ENCODE data around the gene PLPP4.

Gene PLPP4

DNA sequence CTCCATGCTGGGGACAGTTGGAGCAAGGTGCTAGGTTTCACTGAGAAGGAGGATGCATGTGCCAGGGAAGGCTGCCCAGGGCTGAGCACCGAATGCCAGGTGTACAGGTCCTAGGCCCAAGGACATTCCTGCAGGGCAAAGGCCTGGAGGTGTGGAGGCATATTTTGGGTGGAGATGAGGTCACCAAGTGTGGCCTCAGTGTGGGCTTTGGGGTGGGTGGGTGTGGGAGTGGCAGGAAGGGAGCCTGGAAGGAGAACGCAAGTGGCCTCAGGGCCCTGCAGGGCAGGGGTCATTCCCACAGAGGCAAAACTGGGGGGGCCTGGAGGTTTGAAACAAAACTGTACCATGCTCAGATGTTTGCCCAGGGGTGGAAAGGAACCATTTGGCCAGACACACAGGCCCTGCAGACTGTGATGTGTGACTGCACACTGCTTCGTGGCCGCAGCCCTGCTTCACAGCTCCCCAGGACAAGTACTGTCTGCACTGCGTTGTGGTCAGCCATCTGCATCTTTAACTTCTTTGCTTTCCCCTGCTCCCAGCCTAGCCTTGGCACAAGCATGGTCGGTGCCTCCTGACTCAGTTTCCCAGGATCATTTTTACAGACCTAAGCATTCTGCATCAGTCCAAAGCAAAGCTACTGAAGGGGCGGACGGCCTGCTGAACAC lies 5.1 kb downstream of the PLPP4 start:
- TF ChIP-seq, protein P1, sequence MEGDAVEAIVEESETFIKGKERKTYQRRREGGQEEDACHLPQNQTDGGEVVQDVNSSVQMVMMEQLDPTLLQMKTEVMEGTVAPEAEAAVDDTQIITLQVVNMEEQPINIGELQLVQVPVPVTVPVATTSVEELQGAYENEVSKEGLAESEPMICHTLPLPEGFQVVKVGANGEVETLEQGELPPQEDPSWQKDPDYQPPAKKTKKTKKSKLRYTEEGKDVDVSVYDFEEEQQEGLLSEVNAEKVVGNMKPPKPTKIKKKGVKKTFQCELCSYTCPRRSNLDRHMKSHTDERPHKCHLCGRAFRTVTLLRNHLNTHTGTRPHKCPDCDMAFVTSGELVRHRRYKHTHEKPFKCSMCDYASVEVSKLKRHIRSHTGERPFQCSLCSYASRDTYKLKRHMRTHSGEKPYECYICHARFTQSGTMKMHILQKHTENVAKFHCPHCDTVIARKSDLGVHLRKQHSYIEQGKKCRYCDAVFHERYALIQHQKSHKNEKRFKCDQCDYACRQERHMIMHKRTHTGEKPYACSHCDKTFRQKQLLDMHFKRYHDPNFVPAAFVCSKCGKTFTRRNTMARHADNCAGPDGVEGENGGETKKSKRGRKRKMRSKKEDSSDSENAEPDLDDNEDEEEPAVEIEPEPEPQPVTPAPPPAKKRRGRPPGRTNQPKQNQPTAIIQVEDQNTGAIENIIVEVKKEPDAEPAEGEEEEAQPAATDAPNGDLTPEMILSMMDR (IDR thresholded peaks at IDR 0.05; ENCODE audit: low read depth, low read length), result no peak
- DNase-seq (ENCODE audit: extremely low read depth, low read depth), result no peak

DNA sequence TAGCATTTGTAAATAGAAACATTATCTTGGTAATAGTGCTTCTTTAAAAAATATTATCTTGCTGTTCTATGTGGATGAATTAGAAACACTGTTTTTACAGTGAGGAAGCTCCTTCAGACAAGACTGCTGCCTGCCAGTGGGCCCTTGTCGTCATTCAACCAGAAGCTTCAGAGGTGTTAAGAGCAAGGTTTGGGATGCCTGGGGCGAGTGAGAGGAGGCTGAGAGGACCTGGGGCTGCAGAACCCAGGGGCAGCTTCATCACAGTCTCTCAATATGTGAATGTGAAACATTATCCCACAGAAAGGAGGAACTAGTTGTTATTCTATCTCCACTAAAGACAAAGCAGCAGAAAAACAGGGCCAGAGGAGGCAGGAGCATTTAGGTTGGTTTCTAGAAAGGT lies 8.1 kb downstream of the PLPP4 start:
- DNase-seq (ENCODE audit: extremely low read depth, low read depth), result no peak
- TF ChIP-seq, protein P1 (IDR thresholded peaks at IDR 0.05; ENCODE audit: low read depth, low read length), result no peak

DNA sequence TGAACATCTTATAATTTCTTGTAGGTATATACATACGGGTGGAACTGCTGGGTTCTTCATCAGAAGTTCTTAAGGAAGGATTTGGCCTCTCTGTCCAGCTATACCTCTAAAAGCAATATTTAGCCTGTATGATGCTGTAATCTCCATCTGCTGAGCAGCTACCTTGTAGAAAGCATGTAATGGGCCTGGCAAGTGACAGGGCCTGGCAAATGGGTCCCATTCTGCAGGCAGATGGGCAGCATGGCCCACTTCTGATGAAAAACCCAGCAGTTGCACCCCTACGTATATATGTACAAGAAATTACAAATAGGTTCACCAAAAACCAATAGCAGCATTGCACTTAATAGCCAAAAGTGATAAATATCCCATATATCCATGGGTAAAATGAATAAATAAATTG lies 9.0 kb downstream of the PLPP4 start:
- TF ChIP-seq, protein P1 (IDR thresholded peaks at IDR 0.05; ENCODE audit: low read depth, low read length), result no peak
- DNase-seq (ENCODE audit: extremely low read depth, low read depth), result no peak

DNA sequence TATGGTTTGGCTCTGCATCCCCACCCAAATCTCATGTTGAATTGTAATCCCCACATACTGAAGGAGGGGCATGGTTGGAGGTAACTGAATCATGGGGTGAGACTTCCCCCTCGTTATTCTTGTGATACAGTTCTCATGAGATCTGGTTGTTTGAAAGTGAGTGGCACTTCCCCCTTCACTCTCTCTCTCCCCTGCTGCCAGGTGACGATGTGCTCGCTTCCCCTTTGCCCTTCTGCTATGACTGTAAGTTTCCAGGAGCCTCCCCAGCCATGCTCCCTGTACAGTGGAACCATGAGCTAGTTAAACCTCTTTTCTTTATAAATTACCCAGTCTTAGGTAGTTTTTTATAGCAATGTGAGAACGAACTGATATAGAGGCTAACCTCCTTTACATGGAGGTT lies 16.6 kb downstream of the PLPP4 start:
- no peak for DNase-seq (ENCODE audit: extremely low read depth, low read depth)
- TF ChIP-seq, protein P1 (IDR thresholded peaks at IDR 0.05; ENCODE audit: low read depth, low read length), result no peak

DNA sequence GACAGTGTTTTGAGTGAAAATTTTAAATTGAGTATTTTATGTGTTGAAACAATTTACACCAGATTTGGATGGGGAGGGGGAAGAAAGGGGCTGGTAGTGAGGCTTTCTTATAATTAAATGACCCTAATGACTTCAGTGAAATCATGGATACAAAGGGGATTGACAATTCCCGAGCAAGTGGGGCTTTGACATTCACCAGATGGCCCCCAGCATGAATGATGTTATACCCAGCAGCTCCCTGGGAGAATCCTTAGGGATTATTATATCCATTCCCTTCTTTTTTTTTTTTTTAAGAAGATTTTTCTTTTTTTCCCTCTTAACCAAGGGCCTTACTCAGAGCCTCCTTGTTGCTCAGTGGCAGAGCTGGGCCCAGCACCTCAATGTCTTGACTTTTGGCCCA lies 17.9 kb downstream of the PLPP4 start:
- DNase-seq (ENCODE audit: extremely low read depth, low read depth), result no peak
- TF ChIP-seq, protein P1 (IDR thresholded peaks at IDR 0.05; ENCODE audit: low read depth, low read length), result no peak

DNA sequence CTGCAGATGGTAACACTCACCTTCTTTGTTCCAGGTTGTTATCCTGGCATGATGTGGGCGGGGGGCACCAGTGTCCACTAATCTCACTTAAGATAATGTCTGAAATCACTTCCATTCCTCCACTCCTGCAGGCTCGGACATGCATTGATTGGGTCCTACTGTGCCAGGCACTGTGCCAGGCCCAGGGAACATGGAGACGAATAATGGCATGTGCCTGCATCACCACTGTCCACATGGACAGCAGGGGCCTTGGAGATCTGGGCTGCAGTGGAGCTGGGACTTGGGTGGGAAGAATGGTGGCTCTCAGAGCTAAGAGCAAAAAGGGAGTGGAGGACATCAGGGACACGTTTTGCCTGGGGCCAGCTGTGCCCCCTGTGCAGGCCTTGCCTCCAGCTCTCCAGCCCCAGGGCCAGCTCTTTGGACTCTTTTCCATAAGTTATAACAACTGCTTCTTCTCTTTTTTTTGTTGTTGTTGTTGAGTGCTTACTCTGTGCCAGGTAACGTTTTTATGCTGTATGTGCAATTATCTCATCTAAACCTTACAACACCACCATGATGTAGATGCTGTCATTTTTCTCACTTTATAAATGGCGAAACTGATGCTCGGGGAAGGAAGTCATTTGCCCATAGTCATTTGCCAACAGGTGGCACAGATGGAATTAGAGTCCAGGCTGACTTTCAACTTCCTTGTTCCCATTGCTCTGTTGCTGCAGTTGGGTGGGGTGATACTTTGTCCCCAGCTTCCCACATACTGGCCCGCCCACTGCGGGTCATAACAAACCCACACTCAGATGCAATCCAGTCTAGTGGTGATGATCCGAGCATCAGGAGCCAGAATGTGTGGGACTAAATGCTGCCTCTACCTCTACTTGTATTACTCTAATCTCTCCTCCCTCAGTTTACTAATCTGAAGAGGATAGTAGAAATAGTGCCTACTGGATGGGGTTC lies 19.1 kb downstream of the PLPP4 start:
- TF ChIP-seq, protein P1 (IDR thresholded peaks at IDR 0.05; ENCODE audit: low read depth, low read length), result no peak
- DNase-seq (ENCODE audit: extremely low read depth, low read depth), result no peak

Data from AG09319 (cell line).